Left lobe of liver (tissue), 2 donors: ENCODE data around the gene SOHLH2. TPM values are rescaled to one million over a fixed set of nuclear protein-coding genes. Genes with fewer than 3 reads are reported as not detected.

Experiments
- ATAC-seq: fragments of 200-7000 bp; cut with Tn5 transposase; one replicate; pipeline ENCODE4 v1.9.1; 2020; ENCODE audit warnings: mild to moderate bottlenecking, moderate library complexity
- DNase-seq: peaks from one replicate; pipeline ENCODE4 v3.0.0-alpha.2; 2020; ENCODE audit warnings: low spot score
- total RNA-seq: library from RNA; stranded (reverse); gene quantifications from one replicate; pipeline ENCODE4 v1.2.1, GENCODE V29; 2021
- donor health status: DM: no; HTN: no; CAD: no; lungs with moderate emphysema.
- donor health status: DM: no; HTN: yes; CAD: no.

Gene SOHLH2
- total RNA-seq, 1 donor from 2014 or later, result not detected

DNA sequence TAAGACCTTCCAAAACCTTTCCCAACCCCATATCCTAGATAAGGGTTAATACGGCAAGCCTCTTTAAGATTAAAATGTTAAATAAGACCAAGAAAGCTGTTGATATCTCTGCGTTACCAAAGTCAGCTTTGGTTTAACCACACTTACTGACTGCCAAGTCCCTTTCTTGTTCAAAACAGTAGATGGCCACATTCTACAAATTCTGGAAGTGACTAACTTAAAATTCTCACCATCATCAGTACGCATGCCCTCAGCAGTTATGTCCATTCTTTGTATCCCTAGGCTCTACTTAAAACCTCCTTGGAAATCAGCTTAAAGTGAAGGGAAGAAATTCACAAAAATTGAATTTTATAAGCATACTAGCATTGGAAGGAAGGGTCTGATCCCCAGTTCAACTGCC, 23.6 kb downstream of the SOHLH2 start:
- DNase-seq (no peak), ATAC-seq (no peak)

DNA sequence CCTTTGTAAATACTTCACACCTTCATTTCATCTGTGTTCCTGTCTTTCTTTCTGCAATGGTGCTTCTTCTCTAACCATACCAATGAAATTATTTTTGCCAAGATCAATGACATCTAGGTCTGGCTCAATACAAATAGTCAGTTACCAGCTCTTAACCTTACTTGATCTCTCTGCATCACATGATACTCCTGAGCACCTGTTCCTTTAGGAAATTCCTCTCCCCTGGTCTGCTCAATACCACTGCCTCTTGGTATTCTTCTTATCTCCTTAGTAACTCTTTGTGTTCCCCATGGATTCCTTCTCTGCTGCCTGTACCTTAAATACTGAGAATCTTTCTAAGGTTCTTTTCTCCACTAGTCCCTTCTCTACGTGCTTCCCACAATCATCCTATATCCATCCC, 25.9 kb downstream of the SOHLH2 start:
- ATAC-seq (no peak), DNase-seq (no peak)

DNA sequence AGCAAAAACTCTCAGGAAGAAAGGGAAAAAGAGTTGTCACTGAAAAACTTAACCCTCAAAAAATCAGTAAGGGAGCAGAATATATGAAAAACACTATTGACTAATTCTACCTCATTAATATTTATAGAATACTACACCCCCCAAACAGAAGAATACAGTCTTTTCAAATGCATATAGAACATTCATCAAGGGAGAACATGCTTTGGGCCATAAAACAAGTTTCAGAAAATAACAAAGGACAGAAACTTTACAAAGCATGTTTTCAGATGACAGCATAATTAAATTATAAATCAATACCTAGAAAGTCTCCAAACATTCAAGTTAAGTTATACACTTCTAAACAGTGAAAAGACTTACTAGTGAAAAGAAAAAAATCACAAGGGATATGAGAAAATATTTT, 30.5 kb downstream of the SOHLH2 start:
- ATAC-seq (no peak), DNase-seq (no peak)

DNA sequence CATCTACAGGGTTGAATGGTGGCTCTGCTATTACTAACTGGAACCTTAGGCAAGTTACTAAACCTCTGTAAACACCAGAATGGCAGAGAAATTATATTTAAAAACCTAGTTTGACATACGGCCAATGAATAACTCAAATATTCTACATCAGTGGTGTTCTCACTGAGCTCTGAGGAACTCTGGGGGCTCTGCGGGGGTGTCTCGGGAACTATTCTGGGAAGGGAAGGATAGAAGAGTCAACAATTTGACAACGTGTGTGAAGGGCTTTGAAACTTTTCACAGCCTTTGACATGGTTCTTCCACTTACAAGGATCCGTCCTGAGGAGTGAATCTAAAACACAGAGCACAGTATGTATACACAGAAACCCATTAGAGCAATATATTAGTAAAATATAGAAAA, 38.7 kb downstream of the SOHLH2 start:
- no peak for DNase-seq
- ATAC-seq, result no peak

DNA sequence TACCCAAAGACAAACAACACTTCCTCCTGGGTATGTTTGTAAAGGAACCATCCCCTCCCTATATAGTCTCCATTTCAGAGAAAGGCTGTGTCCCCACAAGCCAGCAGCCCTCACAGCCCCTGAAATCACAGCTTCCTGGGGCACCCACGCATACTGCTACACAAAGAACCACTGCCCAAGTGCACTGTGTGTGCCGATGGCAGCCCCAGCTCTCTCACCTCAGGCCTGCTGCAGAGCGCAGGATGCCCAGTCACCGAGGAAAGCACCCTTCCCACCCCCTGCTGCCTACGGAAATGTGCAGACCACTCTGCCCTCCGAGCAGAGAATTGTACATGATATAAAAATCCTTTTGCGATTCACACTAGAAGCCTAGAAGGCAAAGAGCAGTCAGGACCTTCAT, 39.4 kb downstream of the SOHLH2 start:
- ATAC-seq, result no peak
- no peak for DNase-seq

DNA sequence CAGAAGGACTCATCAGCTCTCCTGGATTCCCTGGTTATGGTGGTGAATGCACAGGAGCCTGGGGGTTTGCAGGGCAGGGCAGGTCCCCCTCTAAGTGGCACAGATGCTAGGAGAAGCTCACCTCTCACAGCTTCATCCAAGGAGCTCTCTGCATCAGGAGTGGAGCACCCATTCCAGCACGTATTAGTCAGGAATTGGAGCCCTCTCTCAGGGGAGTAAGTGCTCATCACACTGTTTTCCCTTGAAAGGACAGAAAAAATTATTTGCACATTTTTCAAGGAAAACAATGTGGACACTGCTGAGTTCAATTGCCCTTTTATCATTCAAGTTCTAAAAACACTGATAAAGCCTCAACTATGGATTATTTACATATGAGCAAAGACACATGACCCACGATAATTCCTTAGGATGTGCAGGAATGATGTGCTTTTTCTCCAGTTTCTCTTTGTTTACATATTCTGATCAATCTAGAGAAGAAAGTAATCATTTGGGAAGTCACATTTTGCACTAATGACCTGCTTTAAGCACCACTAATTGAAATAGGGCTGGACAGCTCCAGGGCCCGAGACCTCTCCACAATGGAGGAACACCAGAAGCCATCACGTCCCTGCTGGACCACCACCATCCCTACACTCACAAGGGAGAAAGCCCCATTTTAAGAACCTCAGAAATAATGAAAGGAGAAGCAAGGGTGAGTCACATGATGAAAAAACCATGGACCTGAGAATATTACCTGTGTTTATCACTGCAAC, 40.6 kb downstream of the SOHLH2 start:
- no peak for DNase-seq
- ATAC-seq, result no peak

DNA sequence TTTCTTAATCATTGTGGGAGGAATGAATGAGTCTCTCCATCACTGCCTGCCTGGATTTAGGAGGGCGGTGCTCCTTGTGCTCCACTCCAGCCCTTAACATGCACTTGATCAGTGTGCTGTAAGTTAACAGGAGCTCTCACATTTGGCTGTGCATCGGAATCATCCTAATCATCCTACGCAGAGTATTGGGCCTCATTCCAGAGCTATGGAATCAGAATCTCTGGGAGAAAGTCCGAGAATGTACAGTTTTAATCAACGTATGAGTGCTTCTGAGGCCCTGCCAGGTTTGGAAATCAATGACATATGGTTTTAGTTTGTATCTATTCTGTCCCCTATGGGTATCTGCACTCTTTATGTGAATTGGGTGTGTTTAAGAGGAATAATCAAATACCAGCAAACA, 48.3 kb downstream of the SOHLH2 start:
- DNase-seq (no peak), ATAC-seq (no peak)

DNA sequence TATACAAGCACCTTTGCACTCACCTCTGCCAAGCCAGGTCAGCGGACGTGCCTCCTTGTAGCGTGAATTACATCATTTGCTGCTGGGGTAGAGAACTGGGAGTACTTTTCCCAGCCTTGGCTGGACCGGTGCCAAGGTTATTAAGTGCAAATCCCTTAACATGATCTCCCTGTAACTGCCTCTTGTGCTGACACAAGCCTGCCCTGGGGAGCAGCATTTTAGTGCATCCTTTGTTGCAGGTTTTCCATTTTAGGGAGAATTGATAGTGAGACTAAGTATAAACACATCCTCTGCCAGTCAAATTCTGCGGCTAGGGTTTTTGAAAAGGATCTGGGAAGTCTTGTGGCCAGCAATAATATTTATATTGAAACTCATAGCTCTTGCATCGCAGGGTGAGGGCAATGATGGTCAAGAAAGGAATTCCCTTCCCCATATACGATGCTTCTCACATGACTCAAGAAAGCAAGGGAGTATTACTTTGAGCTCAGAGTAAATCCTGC, 50.5 kb downstream of the SOHLH2 start:
- ATAC-seq (no peak), DNase-seq (no peak)

DNA sequence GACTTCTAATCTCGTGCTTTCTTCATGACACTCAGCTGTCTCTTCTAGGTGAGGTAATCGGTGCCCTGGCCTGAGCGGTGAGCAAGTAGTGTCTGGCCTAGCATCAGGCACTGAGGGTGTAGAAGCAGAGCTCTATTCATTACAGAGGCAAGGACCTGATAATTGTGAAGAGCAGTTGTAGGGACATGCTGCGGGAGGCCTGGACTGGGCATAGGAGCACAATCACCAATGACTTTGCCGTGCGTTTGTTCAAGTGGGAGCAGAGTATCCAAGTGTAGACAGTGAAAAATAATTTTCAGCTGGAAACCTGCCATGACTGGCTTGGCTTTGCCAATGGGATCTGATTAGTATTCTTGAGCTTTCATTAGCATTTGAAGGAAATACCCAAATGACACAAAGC, 51.1 kb downstream of the SOHLH2 start:
- DNase-seq (no peak), ATAC-seq (no peak)

DNA sequence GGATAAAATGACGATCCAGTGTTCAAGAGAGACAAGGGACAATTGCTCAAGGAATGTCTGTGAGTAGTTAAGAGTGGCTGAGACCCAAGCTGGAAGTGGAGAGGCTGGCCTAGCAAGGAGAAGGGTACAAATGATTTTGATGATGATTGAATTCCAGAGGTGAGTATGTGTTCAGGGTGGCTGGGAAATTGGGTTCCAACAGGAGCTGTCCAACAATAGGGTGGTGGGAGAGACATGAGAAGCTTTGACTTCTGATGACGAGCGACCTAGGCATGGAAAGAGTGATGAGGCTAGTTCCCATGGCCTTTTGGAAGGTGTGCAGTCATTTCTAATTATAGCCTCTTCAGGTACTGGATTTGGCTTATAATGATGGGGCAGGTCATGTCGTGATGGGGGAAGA, 54.1 kb downstream of the SOHLH2 start:
- no peak for ATAC-seq
- DNase-seq, result no peak

DNA sequence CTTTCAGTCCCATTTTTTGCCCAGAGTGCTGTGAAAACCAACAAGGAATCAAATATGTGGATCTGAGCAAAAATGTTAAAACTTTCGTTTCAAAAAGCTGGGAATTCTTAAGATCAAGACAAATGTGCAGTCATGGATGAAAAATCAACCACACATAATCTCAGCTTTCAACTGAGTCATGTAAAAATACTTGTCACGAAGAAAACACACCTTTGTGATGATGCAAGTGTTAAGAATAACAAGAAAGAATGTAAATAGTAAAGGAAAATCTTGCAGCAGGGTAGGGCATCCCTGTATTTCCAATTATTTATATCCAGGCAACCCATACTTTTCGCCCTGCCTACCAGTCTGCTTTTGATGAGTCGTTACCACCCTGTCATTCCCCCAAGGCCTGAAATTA, 55.7 kb downstream of the SOHLH2 start:
- no peak for DNase-seq

DNA sequence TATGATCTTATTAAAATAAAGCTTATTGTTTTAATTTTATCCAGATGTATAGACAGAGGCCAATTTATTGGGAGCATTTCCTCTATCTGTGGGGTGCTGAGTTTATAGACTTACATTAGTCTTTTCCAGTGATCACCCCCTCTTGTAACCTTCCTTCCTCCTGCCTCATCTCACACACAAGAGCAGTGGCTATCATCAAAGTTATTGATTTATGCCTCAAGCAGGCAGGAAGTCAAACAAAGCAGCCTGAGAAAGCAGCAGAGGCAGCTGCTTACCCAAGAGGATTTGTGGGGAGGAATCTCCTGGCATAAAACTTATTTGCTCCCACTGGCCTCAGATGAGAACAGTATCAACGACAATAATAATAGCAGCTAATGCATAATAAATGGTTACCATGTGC, 56.9 kb downstream of the SOHLH2 start:
- no peak for ATAC-seq

More for the DNA sequence above, 55.7 kb downstream of the SOHLH2 start:
- ATAC-seq, result no peak

DNA sequence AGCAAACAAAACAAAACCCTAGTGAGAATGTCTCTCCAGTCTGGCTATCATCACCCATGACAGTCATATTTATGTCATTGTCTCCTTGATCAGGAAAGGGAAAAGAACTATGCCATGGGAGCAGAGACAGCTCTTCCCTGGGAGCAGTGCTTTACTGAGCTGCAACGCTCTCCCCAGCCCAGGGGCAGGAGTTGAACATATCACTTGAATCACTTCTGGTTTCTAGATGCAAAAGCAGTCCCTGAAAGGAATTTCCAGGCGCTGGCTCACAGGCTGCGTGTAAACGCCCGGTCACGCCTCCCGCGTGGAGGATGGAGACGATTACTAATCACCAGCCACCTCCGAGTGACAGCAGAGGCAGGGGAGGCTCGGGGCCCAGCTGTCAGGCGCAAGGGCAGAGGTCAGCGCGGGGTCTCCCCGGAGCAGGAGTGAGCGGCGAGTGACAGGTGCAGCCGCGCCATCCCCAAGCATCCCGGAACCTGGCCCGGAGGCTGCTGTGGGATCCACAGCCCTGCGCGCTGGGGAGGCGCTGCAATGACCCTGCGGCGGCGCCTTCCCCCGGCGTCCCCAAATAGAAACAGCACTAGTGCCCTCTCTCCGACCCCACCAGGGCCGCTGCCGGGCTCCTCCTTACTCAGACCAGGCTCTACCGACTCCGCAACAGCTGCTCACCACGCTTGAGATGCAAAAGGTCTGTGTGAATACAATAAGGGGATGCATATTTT, 59.6 kb downstream of the SOHLH2 start:
- DNase-seq (no peak), ATAC-seq (no peak)

More for the DNA sequence above, 56.9 kb downstream of the SOHLH2 start:
- no peak for DNase-seq

DNA sequence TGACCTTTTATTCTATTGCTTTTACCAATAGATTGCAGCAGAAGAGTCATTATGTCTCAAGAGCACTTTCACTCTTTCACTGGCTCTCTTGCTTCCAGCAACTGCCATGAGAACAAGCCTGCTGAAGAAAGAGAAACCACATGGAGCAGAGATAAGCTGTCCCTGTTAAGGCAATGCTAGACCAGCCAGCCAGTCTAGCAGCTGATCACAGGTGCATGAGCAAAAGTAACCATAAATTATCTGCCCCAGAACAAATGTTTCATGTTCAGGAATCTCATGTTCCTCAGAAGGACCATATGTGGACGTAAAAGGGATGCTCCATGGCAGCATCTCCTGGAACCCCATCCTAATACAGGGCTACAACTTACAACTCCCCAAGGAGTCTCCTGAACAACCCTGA, 62.8 kb downstream of the SOHLH2 start:
- DNase-seq (no peak), ATAC-seq (no peak)

DNA sequence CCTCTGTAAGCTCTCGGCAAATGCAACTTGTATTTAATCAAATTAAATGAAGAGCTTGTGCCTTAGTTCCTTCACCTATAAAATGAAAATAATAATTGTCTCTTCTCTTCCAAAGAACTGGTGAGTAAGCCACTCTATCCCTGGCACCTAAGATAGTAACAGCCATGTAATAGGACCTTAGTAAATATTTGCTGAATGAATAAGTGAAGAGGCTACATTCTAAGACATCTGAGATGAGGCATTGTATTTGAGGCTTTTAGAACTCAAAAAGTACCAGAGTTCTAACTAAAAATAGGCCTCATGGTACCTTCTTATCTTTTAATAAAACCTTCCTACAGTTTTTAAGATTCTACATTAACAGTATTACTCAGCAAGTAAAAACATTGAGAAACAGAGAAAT, 65.9 kb downstream of the SOHLH2 start:
- ATAC-seq (no peak), DNase-seq (no peak)

DNA sequence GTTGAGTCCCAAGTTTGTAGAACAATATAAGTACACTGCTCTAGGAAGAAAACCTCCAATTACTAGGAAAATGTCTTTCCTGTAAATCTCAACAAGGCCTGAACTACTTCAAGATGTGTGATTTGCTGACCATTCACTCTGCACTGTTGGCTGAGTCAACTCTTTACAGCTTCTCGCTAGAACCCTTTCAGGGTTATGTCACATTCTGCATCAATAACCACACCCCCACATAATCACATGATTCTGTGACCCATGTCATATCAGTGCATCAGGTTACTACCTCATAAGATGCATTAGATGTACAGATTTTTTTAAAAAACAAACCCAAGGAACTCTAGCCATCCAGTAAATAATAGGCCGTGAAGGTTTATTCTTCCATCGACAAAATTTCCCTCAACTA, 67.0 kb downstream of the SOHLH2 start:
- DNase-seq (no peak), ATAC-seq (no peak)

DNA sequence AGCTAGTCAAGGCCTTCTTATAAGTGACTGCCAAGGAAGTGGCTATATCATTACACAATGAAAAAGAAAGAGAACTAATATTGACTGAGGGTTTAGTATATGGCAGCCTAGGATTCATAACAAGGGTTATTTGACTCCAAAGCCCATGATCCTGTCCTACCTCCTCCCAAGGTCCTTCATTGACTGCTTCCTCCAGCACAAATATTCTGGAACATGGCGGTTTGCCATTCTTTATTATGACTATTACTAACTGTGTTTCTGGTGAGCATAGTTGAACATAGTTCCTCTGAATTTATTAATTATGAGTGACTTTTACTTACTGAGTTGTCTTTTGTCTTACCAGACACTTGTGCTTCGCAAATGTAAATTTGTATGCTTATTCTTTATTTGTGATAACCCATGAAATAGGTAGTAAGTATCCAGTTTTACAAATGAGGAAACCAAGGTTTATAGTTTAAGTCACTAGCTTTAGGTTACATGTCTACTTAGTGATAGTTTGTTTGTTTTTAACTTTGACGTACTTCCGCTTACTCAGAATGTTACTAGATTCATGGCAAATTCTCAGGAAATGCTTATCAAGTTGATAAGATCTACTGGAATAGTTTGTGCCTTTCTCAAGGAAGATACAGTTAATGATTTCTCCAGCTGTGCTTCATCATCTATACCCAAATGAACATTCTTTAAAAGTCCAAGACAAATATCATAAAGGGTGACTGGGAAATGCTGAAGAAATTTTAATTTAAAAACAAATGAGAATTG, 67.7 kb downstream of the SOHLH2 start:
- no peak for ATAC-seq
- no peak for DNase-seq

DNA sequence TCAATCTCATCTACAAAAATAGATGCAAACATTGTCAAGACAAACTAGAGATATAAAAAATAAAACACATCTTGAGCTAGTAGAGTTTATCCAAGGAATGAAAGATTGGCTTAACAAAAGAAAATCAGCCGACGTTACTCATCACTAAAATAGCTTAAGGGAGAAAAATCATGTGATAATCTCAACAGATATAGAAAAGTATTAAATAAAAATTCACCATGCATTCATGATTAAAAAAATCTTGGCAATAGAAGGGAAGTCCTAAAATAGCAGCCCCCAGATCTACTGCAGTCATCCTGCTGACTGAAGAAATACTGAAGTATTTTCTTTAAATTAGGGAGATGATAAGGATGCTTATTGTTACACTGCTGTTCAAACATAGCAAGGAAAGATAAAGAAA, 70.6 kb downstream of the SOHLH2 start:
- no peak for ATAC-seq

DNA sequence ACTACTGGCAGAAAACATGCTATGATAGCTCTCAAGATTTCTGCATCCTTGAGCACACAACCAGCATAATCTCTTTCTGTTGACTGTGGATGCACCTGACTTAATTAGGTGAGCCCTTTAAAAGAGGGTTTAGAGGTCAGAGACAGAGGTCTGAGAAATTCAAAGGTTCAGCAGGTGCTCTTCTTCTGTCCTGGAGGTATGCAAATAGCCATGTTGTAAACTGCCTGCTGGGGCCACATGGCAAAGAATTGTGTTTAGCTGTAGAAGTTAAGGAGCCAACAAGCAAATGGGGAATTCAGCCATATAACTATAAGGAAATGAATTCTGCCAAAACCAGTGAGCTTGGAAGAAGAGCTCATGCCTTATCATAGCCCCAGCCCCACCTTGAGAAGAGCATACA, 71.6 kb downstream of the SOHLH2 start:
- DNase-seq (no peak), ATAC-seq (no peak)

More for the DNA sequence above, 70.6 kb downstream of the SOHLH2 start:
- DNase-seq, result no peak

DNA sequence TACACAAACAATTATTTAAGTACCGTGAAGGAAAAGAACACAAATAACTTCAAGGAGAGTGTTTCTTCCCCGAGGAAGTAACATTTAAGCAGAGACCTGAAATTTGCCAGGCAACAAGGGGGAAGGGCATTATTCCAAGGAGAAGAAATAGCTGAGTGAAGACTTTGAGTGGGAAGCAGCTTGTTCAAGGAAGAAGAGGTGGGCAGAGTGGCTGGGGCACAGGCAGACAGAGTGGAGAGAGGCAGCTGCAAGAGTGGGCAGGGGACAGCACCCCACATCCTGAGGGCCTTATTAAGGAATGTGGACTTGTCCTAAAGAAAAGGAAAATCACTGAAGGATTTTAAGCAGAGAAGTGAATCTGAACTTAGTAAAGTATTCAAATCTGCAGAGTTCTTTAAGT, 78.5 kb downstream of the SOHLH2 start:
- no peak for ATAC-seq
- no peak for DNase-seq

DNA sequence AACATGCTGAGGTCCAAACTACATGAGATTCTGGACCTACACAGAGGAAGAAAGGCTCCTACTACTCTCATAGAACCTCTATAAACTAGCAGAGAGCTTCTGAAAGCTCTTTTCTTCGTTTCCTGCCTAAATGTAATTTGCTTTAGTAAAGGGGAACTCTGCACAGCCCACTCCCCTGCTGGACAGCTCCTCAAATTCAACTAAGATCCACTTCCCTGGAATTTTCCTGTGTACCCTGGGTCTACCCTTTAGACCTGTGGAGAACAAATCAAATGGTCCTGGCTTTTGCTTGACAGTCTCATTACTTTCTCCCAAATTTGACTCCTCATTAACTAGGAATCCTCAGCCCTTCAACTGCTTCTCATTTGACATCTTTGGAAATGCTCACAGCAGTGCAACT, 79.7 kb downstream of the SOHLH2 start:
- no peak for ATAC-seq

More for the DNA sequence above, 79.7 kb downstream of the SOHLH2 start:
- no peak for DNase-seq
